Activated CD4-positive, alpha-beta T cell treated with anti-CD3 and anti-CD28 coated beads, Interleukin-2, amount 50 U/mL, for 48 hours (primary cell): ENCODE results near the gene PLK4.
"Not testable (repeated sequence)": the region's sequence is repeated elsewhere in the genome, so short reads cannot be mapped to it uniquely, and the experiment has no call there.

Source experiments
- DNase-seq, 2 experiments: peaks; one replicate each; pipeline ENCODE4 v3.0.0-alpha.2; 2020

The PLK4 gene

GRCh38 chr4:127880763-127881562, at the start of gene PLK4:
Gene PLK4 (plus strand): TSS chr4:127880893. CDS start chr4:127881135, 242 bp downstream.
- peak; percentile 94 to 96 for DNase-seq

- no peak for DNase-seq
These were observed 48.1 kb upstream of the PLK4 start for GRCh38 chr4:127832585-127832984.

GRCh38 chr4:127843704-127844600, 36.7 kb upstream of the PLK4 start:
- DNase-seq, result no peak

GRCh38 chr4:127844601-127845116, 36.0 kb upstream of the PLK4 start:
- DNase-seq, result no peak

- DNase-seq, result no peak
These were observed 34.6 kb upstream of the PLK4 start for GRCh38 chr4:127846061-127846460.

- DNase-seq, result no peak
These were observed 33.9 kb upstream of the PLK4 start for GRCh38 chr4:127846765-127847164.

- no peak for DNase-seq
These were observed 31.0 kb upstream of the PLK4 start for GRCh38 chr4:127849505-127850234.

- no peak for DNase-seq
These were observed 28.0 kb upstream of the PLK4 start for GRCh38 chr4:127852661-127853060.

GRCh38 chr4:127856196-127856812, 24.4 kb upstream of the PLK4 start:
- DNase-seq, result no peak

GRCh38 chr4:127856813-127857447, 23.8 kb upstream of the PLK4 start:
- DNase-seq, result no peak

GRCh38 chr4:127857641-127858040, 23.1 kb upstream of the PLK4 start:
- DNase-seq, result no peak

- no peak for DNase-seq
These were observed 12.5 kb upstream of the PLK4 start for GRCh38 chr4:127868196-127868595.

GRCh38 chr4:127870281-127870680, 10.4 kb upstream of the PLK4 start:
- DNase-seq, result no peak

GRCh38 chr4:127870688-127871087, 10.0 kb upstream of the PLK4 start:
- DNase-seq, result no peak

GRCh38 chr4:127875791-127876190, 4.9 kb upstream of the PLK4 start:
- DNase-seq, result no peak

- no peak for DNase-seq
These were observed 821 bp downstream of the PLK4 start for GRCh38 chr4:127881563-127881864.

GRCh38 chr4:127888559-127888958, 7.9 kb downstream of the PLK4 start:
- no peak for DNase-seq

GRCh38 chr4:127889903-127890302, 9.2 kb downstream of the PLK4 start:
- no peak for DNase-seq

GRCh38 chr4:127896069-127896468, 15.4 kb downstream of the PLK4 start:
- no peak for DNase-seq

GRCh38 chr4:127896528-127896927, 15.8 kb downstream of the PLK4 start:
- DNase-seq, result no peak

GRCh38 chr4:127899682-127900081, 19.0 kb downstream of the PLK4 start:
- DNase-seq, result not testable (repeated sequence)

GRCh38 chr4:127905029-127905428, 24.3 kb downstream of the PLK4 start:
- no peak for DNase-seq
